Pulmonary artery endothelial cell (primary cell): Measurements from ENCODE around the gene CLCNKA. TPM values are rescaled to one million over a fixed set of nuclear protein-coding genes. Genes with fewer than 3 reads are reported as not detected.

Experiments
- DNase-seq: peaks from one replicate; pipeline ENCODE4 v3.0.0-alpha.2; 2011; ENCODE audit warnings: low read depth, low spot score
- total RNA-seq: library from RNA; depleted of rRNA; stranded (reverse); fragments of >200 nt; gene quantifications from 2 replicates; pipeline ENCODE4 v1.2.3, GENCODE V29; 2014

The CLCNKA gene
- total RNA-seq, 1 donor from 2014 or later: not detected

- DNase-seq: no peak
Measured at GRCh38 chr1:16077406-16078245, 55.8 kb downstream of the CLCNKA start.

- peak; percentile 26 for DNase-seq
Measured at GRCh38 chr1:16078925-16079656, 57.3 kb downstream of the CLCNKA start.

GRCh38 chr1:16080422-16081150 lies 58.8 kb downstream of the CLCNKA start:
- no peak for DNase-seq

GRCh38 chr1:16081636-16082035 lies 59.8 kb downstream of the CLCNKA start:
- no peak for DNase-seq

- DNase-seq: no peak
Measured at GRCh38 chr1:16082283-16083038, 60.6 kb downstream of the CLCNKA start.

GRCh38 chr1:16083486-16083885 lies 61.6 kb downstream of the CLCNKA start:
- DNase-seq: no peak

Other genes with a start within 250 kb of the CLCNKA start
- gene UQCRHL, start 214.4 kb upstream of the CLCNKA start, total RNA-seq: 2.4 and 4.7 TPM in 2 replicates
- gene SPEN, start 174.3 kb upstream of the CLCNKA start, total RNA-seq: 18.9 and 31.7 TPM in 2 replicates
- gene ZBTB17, start 45.9 kb upstream of the CLCNKA start, total RNA-seq: 52.4 and 63.3 TPM in 2 replicates
- gene SRARP, start 17.8 kb upstream of the CLCNKA start, total RNA-seq: not detected in 2 replicates
- gene HSPB7, start 4.0 kb upstream of the CLCNKA start, total RNA-seq: 0.14 TPM in 1 of 2 replicates, not detected in the other
- gene CLCNKB, start 21.7 kb downstream of the CLCNKA start, total RNA-seq: 0.07 TPM in 1 of 2 replicates, not detected in the other
- 0.14 and 0.20 TPM in 2 replicates for gene FAM131C, start 51.6 kb downstream of the CLCNKA start, total RNA-seq
- gene EPHA2, start 134.0 kb downstream of the CLCNKA start, total RNA-seq: 103 and 130 TPM in 2 replicates
- gene ARHGEF19, start 190.6 kb downstream of the CLCNKA start, total RNA-seq: 4.0 TPM in 2 replicates
- gene CPLANE2, start 215.1 kb downstream of the CLCNKA start, total RNA-seq: 10.3 and 11.9 TPM in 2 replicates